KOPT-K1 (cell line): ENCODE data around the gene PTDSS2.
"Not testable (repeated sequence)": the region's sequence is repeated elsewhere in the genome, so short reads cannot be mapped to it uniquely, and the experiment has no call there.

Source experiments
- H3K27ac ChIP-seq: fragments of 200-600 bp; sonication (generic); 2 replicates; pipeline ENCODE4 v1.5.1; 2016; ENCODE audit warnings: antibody characterized with exemption, mild to moderate bottlenecking, low read depth, low read length; ENCODE audit not compliant: poor library complexity, severe bottlenecking
- H3K36me3 ChIP-seq: fragments of 200-600 bp; sonication (generic); 2 replicates; pipeline ENCODE4 v1.5.1; 2017; ENCODE audit warnings: antibody characterized with exemption, mild to moderate bottlenecking, low read length, moderate library complexity; ENCODE audit not compliant: insufficient read depth
- H3K9me3 ChIP-seq: fragments of 200-600 bp; sonication (generic); 2 replicates; pipeline ENCODE4 v1.5.1; 2017; ENCODE audit warnings: antibody characterized with exemption, low read length, mild to moderate bottlenecking; ENCODE audit not compliant: insufficient read depth, poor library complexity, severe bottlenecking

PTDSS2 gene

DNA sequence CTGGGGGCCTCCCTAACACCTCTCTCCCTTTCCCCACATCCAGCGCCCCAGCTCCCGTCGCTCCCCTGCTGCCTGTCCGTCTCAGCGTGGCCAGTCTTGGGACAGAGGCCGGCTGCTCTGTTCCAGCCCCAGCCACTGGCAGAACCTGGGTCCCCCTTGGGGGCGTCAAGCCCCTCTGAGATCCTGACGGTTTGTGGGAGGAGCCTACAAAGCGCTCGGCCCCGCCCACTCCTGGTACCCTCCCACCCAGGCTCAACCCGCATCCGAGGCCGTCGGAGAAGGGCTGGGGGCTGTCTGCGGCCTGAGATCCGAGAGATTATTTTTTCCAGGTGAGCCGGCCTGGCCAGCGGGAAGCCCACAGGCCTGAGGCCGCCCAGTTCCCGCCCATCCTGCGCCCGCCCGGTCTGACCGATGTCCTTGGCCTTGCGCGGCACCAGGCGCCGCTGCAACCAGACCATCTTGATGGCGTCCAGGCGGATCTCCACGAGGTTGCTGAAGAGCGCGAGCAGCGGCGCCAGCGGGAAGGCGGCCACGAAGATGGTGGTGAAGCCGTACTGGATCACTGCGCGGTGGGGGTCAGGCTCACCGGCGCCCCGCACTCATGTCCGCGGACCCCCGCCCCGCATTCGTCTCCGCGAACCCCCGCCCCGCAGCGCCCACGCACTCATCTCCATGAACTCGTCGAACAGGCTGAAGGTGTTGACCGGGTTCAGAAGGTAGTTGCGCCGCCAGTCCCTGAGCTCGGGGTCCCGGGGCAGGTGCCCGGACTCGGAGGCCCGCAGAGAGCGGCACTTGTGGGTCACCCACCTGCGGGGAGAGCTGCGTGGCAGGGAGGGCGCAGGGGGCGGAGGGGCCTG is 29.8 kb upstream of the PTDSS2 start:
- Histone ChIP-seq H3K9me3 (no peaks in the 10 kb centered on the region), H3K36me3 (no peaks in the 10 kb centered on the region), H3K27ac (no peak overlapping the region)

DNA sequence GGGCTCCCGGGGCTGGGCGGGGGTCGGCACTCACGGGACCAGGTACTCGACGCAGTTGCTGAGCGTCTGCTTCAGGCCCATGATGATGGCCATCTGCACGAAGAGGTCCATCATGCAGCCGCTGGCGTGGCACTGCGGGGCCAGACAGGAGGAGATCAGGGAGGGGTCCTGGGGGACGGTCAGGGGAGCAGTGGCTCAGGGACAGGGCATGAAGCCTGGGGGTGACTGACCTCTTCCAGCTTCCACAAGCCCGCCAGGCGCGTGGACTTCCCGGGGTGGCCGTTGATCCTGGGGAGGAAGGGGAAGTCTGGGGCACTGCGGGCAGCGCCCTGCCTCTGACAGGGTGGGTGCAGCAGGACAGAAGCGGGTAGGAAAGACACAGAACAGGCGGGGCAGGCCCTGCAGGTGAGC is 29.2 kb upstream of the PTDSS2 start:
- Histone ChIP-seq H3K36me3 (no peaks in the 10 kb centered on the region), H3K27ac (no peak overlapping the region), H3K9me3 (no peaks in the 10 kb centered on the region)

DNA sequence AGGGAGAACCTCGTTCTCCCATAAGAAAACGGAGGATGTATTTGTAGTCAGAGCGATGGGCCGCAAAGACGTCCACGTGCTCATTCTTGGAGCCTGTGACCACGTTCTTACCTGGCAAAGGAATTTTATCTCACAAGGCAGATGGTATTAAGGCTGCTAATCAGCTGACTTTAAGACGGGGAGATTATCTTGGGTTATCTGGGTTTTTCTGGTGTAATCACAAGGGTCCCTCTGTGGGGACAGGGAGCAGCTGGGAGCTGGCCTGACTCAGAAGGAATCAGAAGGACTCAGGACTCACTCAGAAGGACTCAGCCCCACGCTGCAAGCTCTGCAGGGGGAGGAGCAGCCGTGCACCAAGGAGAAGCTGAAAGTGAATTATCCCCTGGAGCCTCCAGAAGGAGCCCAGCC is 27.8 kb upstream of the PTDSS2 start:
- H3K9me3 ChIP-seq: no peaks in the 10 kb centered on the region
- no peak overlapping the region for H3K27ac ChIP-seq
- H3K36me3 ChIP-seq: no peaks in the 10 kb centered on the region

DNA sequence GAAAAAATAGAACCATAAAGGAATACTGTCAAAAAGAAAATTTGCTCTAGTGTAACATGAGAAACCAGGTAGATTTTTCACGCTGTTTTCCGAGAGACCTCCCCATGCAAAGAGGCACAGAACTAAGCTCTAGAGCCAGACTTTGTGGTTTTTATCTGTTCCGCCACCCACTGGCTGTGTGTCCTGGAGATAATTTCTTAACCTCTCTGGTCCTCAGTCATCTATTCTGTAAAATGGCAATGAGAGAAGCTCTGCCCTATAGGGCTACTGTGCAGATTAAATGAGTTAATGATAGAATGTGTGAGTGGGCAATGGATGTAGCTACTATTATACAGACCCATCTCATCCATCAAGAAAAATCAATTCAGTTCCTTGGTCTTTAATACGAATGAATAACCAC is 25.8 kb upstream of the PTDSS2 start:
- no peak overlapping the region for H3K27ac ChIP-seq
- no peaks in the 10 kb centered on the region for H3K9me3 ChIP-seq
- H3K36me3 ChIP-seq: no peaks in the 10 kb centered on the region

DNA sequence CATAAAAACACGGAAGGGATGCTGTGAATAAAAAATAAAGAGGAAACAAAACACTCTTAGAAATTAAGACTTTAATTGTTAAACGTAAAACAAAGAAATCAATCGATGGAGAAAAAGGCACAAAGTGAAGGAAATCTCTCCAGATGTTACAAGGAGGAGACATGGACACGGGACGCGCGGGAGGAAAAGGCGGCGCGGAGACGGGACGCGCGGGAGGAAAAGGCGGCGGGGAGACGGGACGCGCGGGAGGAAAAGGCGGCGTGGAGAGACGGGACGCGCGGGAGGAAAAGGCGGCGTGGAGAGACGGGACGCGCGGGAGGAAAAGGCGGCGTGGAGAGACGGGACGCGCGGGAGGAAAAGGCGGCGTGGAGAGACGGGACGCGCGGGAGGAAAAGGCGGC is 25.3 kb upstream of the PTDSS2 start:
- H3K9me3 ChIP-seq, H3K27ac ChIP-seq, H3K36me3 ChIP-seq: not testable (repeated sequence)

DNA sequence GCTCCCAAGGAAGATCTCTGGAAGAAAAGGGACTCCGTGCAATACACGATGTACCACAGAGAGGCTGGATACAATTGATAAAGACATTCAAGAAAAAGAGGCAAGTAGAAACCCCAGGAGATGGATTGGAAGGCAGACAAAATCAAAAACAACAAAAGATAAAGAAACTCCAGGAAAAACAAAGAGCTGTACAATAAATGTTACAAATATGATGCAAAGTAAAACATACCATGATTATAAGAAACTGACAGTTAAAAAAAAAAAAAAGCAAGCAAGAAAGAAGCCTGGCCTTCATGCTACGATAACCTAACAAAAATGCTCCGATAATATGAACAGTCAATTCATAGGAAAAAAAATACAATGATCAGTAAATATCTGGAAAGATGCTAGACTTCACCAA is 24.8 kb upstream of the PTDSS2 start:
- no peaks in the 10 kb centered on the region for H3K36me3 ChIP-seq
- no peaks in the 10 kb centered on the region for H3K9me3 ChIP-seq

DNA sequence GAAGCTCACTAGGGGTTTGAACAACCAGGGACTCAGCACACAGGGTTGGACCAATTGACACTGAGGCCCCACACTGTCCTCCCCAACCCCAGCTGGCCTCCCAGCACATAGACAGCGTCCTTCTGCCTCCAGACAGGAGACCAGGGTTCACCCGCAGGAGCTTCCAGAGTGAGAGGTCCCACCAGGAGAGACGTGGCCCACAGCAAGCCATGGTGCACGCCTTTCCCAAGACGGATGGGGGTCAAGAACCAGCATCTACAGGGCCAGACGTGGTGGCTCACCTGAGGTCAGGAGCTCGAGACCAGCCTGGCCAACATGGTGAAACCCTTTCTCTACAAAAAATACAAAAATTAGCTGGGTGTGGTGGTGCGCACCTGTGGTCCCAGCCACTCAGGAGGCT is 23.2 kb upstream of the PTDSS2 start:
- Histone ChIP-seq H3K9me3 (no peaks in the 10 kb centered on the region), H3K36me3 (no peaks in the 10 kb centered on the region), H3K27ac (no peak overlapping the region)

More for the DNA sequence above, 24.8 kb upstream of the PTDSS2 start:
- H3K27ac ChIP-seq: no peak overlapping the region

DNA sequence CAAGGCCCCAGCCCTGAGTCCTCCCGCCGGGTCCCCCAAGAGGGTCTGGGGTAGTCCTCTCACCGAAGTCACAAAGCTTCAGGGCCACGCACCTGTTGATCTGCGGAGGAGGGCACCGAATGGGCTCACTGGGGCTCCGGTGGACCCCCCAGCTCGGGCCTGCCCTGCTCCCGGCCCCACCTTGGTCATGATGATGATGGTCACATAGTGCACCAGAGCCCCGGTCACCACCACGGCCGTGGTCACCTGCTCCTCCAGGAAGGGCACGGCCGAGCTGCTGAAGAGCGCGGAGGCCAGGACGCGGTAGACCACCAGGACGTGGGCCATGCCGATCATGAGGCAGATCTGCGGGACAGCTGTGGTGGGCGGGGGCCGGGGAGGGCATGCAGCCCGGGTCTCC is 21.8 kb upstream of the PTDSS2 start:
- Histone ChIP-seq H3K9me3 (no peaks in the 10 kb centered on the region), H3K27ac (no peak overlapping the region), H3K36me3 (no peaks in the 10 kb centered on the region)

- Histone ChIP-seq H3K9me3 (no peaks in the 10 kb centered on the region), H3K27ac (no peak overlapping the region), H3K36me3 (no peaks in the 10 kb centered on the region)
Observed at GRCh38 chr11:429391-429790, 20.7 kb upstream of the PTDSS2 start.

DNA sequence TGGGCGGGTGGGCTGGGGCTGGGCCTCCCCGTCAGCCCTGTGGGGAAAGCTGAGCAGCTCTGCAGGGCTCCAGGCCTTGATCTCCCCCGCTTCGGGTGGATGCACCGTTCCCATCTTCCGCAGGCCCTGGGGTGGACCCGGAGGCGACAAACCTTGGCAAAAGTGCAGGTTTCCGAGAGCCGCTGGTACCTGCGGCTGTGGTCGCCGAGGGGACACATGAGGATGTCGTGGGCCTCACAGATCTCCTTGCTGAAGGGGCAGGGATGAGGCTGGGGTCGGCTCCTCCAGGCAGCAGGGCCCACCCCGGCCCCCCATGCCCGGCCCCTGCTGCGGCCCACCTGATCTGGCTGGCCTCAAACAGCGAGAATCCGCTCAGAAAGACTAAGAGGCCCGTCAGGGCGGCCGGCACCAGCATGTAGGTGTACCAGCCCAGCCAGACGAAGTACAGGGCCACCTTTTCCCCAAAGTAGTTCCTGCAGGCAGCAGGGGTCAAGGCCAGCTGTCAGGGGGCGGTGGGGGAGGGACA is 20.1 kb upstream of the PTDSS2 start:
- Histone ChIP-seq H3K36me3 (no peaks in the 10 kb centered on the region), H3K9me3 (no peaks in the 10 kb centered on the region), H3K27ac (no peak overlapping the region)

DNA sequence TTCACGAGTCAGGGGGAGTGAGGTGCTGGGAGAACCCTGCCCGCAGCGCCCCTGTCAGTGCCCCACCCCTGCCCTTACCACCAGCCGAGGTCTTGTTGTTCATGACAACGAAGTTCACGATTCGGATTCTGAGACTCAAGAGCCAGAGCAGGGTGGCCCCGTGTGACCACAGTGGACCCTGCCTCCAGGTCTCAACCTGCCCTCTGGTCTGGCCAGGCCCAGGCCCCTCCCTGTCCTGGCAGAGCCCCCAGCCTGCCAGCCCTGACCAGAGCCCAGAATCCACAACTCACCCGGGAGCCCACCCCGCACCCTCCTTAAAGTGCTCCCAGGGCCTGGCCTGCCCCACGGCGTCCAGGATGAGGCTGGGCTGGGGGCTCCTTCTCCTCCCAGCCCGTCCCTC is 18.2 kb upstream of the PTDSS2 start:
- Histone ChIP-seq H3K36me3 (no peaks in the 10 kb centered on the region), H3K9me3 (no peaks in the 10 kb centered on the region), H3K27ac (no peak overlapping the region)

DNA sequence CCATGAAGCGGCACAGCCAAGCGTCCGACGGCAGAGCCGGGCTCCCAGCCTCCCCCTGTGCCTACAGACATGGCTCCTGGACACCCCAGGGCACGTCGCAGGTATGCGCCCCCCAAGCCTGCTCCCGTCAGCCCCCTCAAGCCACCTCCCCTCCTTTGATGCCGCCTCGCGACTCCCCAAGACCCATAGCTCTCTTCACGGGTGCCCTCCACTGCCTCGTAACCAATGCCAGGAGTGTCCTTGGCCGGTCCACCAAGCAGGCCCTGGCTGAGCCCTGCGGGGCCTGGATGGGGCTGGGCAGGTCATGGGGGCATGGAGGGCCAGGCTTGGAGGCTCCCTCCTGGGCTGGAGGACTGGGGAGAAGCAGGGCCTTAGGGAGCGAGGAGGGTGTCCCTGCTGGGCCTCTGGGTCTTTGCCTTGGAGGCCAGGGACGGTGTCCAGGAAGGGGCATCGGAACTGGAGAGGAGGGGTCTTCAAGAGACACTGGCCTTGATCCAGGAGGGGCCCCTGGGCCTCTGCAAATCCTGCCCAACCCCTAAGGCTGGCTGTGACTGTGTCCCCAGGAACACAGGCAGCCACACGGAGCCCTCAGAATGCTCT is 17.5 kb upstream of the PTDSS2 start:
- H3K36me3 ChIP-seq: no peaks in the 10 kb centered on the region

DNA sequence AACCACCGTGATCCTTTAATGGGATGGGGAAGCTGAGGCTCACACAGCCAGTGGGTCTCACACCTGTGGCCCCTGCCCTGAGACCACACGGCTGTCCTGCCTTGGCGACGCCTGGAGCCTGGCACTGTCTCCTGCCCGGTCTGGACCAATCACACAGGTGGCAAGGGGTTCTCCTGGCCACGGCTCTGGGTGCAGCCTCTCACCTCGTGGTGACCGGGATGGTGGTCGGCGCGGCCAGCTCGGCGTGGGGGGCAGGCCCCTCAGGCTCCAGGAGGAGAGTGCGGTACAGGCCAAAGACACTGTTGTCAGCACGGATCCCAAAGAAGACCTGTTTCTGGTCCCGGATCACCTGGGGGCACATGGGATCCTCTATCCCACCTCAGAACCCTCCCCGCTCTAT is 17.0 kb upstream of the PTDSS2 start:
- Histone ChIP-seq H3K36me3 (no peaks in the 10 kb centered on the region), H3K27ac (no peak overlapping the region), H3K9me3 (no peaks in the 10 kb centered on the region)

More for the DNA sequence above, 17.5 kb upstream of the PTDSS2 start:
- Histone ChIP-seq H3K27ac (no peak overlapping the region), H3K9me3 (no peaks in the 10 kb centered on the region)

DNA sequence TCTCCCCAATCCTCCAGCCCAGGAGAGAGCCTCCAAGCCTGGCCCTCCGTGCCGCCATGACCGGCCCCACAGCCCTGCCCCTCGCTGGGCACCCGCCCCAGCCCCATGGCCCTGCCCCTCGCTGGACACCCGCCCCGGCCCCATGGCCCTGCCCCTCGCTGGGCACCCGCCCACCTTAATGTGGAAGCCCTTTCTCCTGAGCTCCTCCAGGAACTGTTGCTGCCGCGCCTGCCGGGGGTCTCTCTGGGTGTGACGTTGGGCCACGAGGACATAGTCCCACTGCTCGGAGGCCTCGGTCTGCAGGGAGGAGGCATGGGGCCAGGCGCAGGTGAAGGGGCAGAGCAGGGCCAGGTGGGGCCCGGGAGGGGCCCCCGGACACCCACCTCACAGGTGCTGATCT is 16.4 kb upstream of the PTDSS2 start:
- H3K9me3 ChIP-seq: no peaks in the 10 kb centered on the region
- H3K36me3 ChIP-seq: no peaks in the 10 kb centered on the region
- no peak overlapping the region for H3K27ac ChIP-seq

GRCh38 chr11:434496-434895 is 15.6 kb upstream of the PTDSS2 start:
- Histone ChIP-seq H3K36me3 (no peaks in the 10 kb centered on the region), H3K27ac (no peak overlapping the region)

More at GRCh38 chr11:434496-434895, 15.6 kb upstream of the PTDSS2 start:
- H3K9me3 ChIP-seq: no peaks in the 10 kb centered on the region
